ENCODE results near the gene C1QL3. TPM values are rescaled to one million over a fixed set of nuclear protein-coding genes. Genes with fewer than 3 reads are reported as not detected.

The C1QL3 gene
- total and polyA plus RNA-seq, 7 experiments from 2014 or later: 0.58 TPM; not detected in 6

GRCh38 chr10:16481052-16481728 is 40.5 kb downstream of the C1QL3 start:
- no peaks in the 10 kb centered on the region for H3K9me3 ChIP-seq (ENCODE audit: control insufficient read depth in 2 of 3, low read length in 3 of 3)
- H3K4me1 ChIP-seq (ENCODE audit: control insufficient read depth in 2 of 2, insufficient read depth in 2 of 2, low read length in 2 of 2): no peaks in the 10 kb centered on the region
- POLR2A ChIA-PET: no interaction called here
- no peak overlapping the region for H3K4me3 Mint-ChIP-seq
- ATAC-seq (no peak), DNase-seq (no peak)
- H3K9me3 Mint-ChIP-seq: no peaks in the 10 kb centered on the region
- CTCF ChIA-PET: no interaction called here
- H3K27me3 Mint-ChIP-seq: no peaks in the 10 kb centered on the region
- H3K27ac ChIP-seq (ENCODE audit: low read depth, low read length): no peak overlapping the region
- no peak overlapping the region for H3K4me3 ChIP-seq (ENCODE audit: low read length)
- H3K27me3 ChIP-seq (ENCODE audit: control insufficient read depth in 2 of 2, insufficient read depth in 2 of 2, low read length in 2 of 2): no peaks in the 10 kb centered on the region
- H3K27ac Mint-ChIP-seq: no peak overlapping the region
- peaks cover 0 to 11% (median 4%) of the 10 kb centered on the region in 7 donors for H3K4me1 Mint-ChIP-seq
- H3K36me3 Mint-ChIP-seq: peaks cover 0 to 45% (median 33%) of the 10 kb centered on the region in 5 donors
- intact Hi-C loops (cut with micrococcal nuclease): no loop called here
- H3K36me3 ChIP-seq (ENCODE audit: control insufficient read depth in 2 of 3, insufficient read depth in 3 of 3, low read length in 3 of 3): no peaks in the 10 kb centered on the region

DNA sequence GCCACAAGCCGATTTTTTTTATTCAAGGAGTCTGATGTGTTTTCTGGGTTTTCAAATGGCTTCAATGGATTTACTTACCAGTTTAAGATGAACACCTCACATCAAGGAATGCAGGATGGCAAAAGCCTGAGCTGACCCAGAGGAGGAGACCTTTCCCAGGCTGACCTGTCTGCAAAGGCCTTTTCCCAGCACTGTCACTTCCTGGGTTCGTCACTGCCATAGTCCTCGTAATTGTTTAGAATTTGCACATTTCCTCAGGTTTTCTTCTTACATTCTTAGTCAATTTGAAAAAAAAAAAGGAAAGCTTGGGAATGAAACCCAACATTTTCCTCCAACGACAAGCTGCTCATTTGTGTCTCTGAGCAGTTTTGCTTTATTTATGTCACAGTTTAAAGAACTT is 42.9 kb downstream of the C1QL3 start:
- Mint-ChIP-seq H3K27me3 (no peaks in the 10 kb centered on the region), H3K4me3 (no peak overlapping the region), H3K36me3 (peaks cover 0 to 37% (median 10%) of the 10 kb centered on the region in 5 donors), H3K9me3 (no peaks in the 10 kb centered on the region), H3K27ac (no peak overlapping the region), H3K4me1 (peaks cover 0 to 11% (median 2%) of the 10 kb centered on the region in 7 donors)
- DNase-seq: no peak
- Histone ChIP-seq H3K4me1 (ENCODE audit: control insufficient read depth in 2 of 2, insufficient read depth in 2 of 2, low read length in 2 of 2) (no peaks in the 10 kb centered on the region), H3K9me3 (ENCODE audit: control insufficient read depth in 2 of 3, low read length in 3 of 3) (no peaks in the 10 kb centered on the region), H3K4me3 (ENCODE audit: low read length) (no peak overlapping the region), H3K27ac (ENCODE audit: low read depth, low read length) (no peak overlapping the region), H3K27me3 (ENCODE audit: control insufficient read depth in 2 of 2, insufficient read depth in 2 of 2, low read length in 2 of 2) (no peaks in the 10 kb centered on the region), H3K36me3 (ENCODE audit: control insufficient read depth in 2 of 3, insufficient read depth in 3 of 3, low read length in 3 of 3) (no peaks in the 10 kb centered on the region)
- ATAC-seq: no peak
- CTCF ChIA-PET: interaction anchor here (0.6 kb wide), 1 partner anchor 94 kb away, joined by 5 read pairs; no protein-coding TSS in a partner anchor
- intact Hi-C loops (cut with micrococcal nuclease): no loop called here
- POLR2A ChIA-PET: no interaction called here

DNA sequence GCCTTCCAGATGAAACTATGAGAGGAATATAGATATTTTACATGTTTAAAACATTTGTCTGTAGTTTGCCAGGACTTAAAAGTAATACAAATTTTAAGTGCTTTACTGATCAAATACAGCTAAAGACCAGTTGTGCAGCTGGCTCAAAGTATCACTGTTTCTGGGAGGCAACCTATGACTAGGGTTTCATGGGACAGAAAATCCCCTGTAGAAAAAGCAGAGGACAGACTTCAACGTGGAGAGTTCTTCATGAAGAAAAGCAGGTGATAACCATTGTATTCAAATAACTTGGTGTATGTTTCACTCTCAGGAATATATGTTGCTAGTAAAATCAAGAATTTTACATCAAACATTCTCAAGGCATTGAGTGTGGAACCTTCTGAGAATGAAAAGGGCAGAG is 43.9 kb downstream of the C1QL3 start:
- DNase-seq: no peak
- peaks cover 0 to 33% (median 15%) of the 10 kb centered on the region in 5 donors for H3K36me3 Mint-ChIP-seq
- ChIA-PET CTCF (interaction anchor here (1.2 kb wide), 1 partner anchor 40 kb away, joined by 3 read pairs; the partner anchor contains the start of gene PTER), POLR2A (no interaction called here)
- H3K4me1 ChIP-seq (ENCODE audit: control insufficient read depth in 2 of 2, insufficient read depth in 2 of 2, low read length in 2 of 2): no peaks in the 10 kb centered on the region
- no peaks in the 10 kb centered on the region for H3K9me3 Mint-ChIP-seq
- no peak overlapping the region for H3K4me3 Mint-ChIP-seq
- no peaks in the 10 kb centered on the region for H3K9me3 ChIP-seq (ENCODE audit: control insufficient read depth in 2 of 3, low read length in 3 of 3)
- intact Hi-C loops (cut with micrococcal nuclease): no loop called here
- H3K27ac Mint-ChIP-seq: no peak overlapping the region
- no peak for ATAC-seq
- H3K27me3 Mint-ChIP-seq: no peaks in the 10 kb centered on the region
- no peak overlapping the region for H3K27ac ChIP-seq (ENCODE audit: low read depth, low read length)
- no peaks in the 10 kb centered on the region for H3K27me3 ChIP-seq (ENCODE audit: control insufficient read depth in 2 of 2, insufficient read depth in 2 of 2, low read length in 2 of 2)
- peaks cover 0 to 7% (median 2%) of the 10 kb centered on the region in 7 donors for H3K4me1 Mint-ChIP-seq
- H3K4me3 ChIP-seq (ENCODE audit: low read length): no peak overlapping the region
- H3K36me3 ChIP-seq (ENCODE audit: control insufficient read depth in 2 of 3, insufficient read depth in 3 of 3, low read length in 3 of 3): no peaks in the 10 kb centered on the region

DNA sequence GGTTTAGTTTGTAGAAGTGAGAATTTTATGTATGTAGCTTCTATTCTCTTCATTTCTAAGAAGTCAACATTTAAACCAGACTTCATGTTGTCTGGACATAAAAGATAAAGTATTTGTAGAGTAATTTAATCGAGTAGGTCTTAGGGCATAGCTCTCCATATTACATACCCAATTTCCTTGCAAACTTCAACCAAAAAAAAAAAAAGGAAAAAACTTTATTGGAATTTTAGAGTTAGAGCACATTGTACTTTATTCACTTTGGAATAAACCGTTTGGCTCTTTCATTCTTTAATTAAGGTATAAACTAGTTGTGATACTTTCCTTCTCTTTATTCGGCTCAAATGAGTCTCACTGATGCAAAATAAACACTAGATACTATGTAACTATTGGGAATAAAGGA is 48.9 kb downstream of the C1QL3 start:
- CTCF ChIA-PET: no interaction called here
- Mint-ChIP-seq H3K9me3 (no peaks in the 10 kb centered on the region), H3K27me3 (no peaks in the 10 kb centered on the region), H3K36me3 (peaks cover 0 to 42% (median 29%) of the 10 kb centered on the region in 5 donors), H3K4me1 (peaks cover 3 to 27% (median 20%) of the 10 kb centered on the region in 7 donors), H3K4me3 (no peak overlapping the region), H3K27ac (no peak overlapping the region)
- H3K27me3 ChIP-seq (ENCODE audit: control insufficient read depth in 2 of 2, insufficient read depth in 2 of 2, low read length in 2 of 2): no peaks in the 10 kb centered on the region
- H3K36me3 ChIP-seq (ENCODE audit: control insufficient read depth in 2 of 3, insufficient read depth in 3 of 3, low read length in 3 of 3): no peaks in the 10 kb centered on the region
- ATAC-seq: no peak
- no peaks in the 10 kb centered on the region for H3K4me1 ChIP-seq (ENCODE audit: control insufficient read depth in 2 of 2, insufficient read depth in 2 of 2, low read length in 2 of 2)
- no peaks in the 10 kb centered on the region for H3K9me3 ChIP-seq (ENCODE audit: control insufficient read depth in 2 of 3, low read length in 3 of 3)
- no peak for DNase-seq
- intact Hi-C loops (cut with micrococcal nuclease): no loop called here
- no peak overlapping the region for H3K27ac ChIP-seq (ENCODE audit: low read depth, low read length)
- no peak overlapping the region for H3K4me3 ChIP-seq (ENCODE audit: low read length)
- POLR2A ChIA-PET: no interaction called here

DNA sequence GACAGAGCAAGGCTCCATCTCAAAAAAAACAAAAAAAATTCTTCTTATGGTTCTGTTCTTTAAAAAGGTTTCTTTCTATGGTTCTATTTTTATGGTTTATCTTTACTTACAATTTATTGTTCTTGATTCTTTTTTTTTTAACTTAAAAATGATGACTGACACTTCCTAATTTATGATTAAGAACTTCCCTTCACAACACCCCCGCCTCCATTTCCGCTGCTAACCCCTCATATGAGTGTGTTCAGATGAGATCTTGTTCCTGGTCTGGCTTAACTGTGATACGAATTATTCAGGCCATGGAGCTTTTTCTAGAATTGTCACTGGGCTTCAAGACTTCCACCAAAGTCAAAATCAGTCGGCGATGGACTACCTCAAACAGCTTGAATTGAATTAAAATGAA is 50.9 kb downstream of the C1QL3 start:
- Mint-ChIP-seq H3K9me3 (no peaks in the 10 kb centered on the region), H3K27ac (peak overlapping the region in 4 of 9 donors; percentile 6 to 54 (median 19)), H3K4me3 (peak overlapping the region in 2 of 10 donors; percentile 3 to 58), H3K36me3 (peaks cover 0 to 45% (median 29%) of the 10 kb centered on the region in 5 donors), H3K27me3 (no peaks in the 10 kb centered on the region), H3K4me1 (peaks cover 7 to 33% (median 23%) of the 10 kb centered on the region in 7 donors)
- ChIA-PET POLR2A (no interaction called here), CTCF (interaction anchor here (0.7 kb wide), 1 partner anchor 24 kb away, joined by 3 read pairs; no protein-coding TSS in a partner anchor)
- no peaks in the 10 kb centered on the region for H3K9me3 ChIP-seq (ENCODE audit: control insufficient read depth in 2 of 3, low read length in 3 of 3)
- H3K4me3 ChIP-seq (ENCODE audit: low read length): no peak overlapping the region
- DNase-seq (no peak), ATAC-seq (peak; percentile 71)
- H3K27me3 ChIP-seq (ENCODE audit: control insufficient read depth in 2 of 2, insufficient read depth in 2 of 2, low read length in 2 of 2): no peaks in the 10 kb centered on the region
- intact Hi-C loops (cut with micrococcal nuclease): no loop called here
- H3K36me3 ChIP-seq (ENCODE audit: control insufficient read depth in 2 of 3, insufficient read depth in 3 of 3, low read length in 3 of 3): no peaks in the 10 kb centered on the region
- H3K27ac ChIP-seq (ENCODE audit: low read depth, low read length): no peak overlapping the region
- H3K4me1 ChIP-seq (ENCODE audit: control insufficient read depth in 2 of 2, insufficient read depth in 2 of 2, low read length in 2 of 2): no peaks in the 10 kb centered on the region

GRCh38 chr10:16466001-16466400 is 55.7 kb downstream of the C1QL3 start:
- CTCF ChIA-PET: no interaction called here
- no peak for ATAC-seq
- H3K27ac ChIP-seq (ENCODE audit: low read depth, low read length): no peak overlapping the region
- H3K27me3 Mint-ChIP-seq: no peaks in the 10 kb centered on the region
- no peak overlapping the region for H3K4me3 Mint-ChIP-seq
- DNase-seq: no peak
- H3K9me3 Mint-ChIP-seq: peaks cover 0 to 5% (median 0%) of the 10 kb centered on the region in 11 donors
- H3K27me3 ChIP-seq (ENCODE audit: control insufficient read depth in 2 of 2, insufficient read depth in 2 of 2, low read length in 2 of 2): no peaks in the 10 kb centered on the region
- H3K36me3 Mint-ChIP-seq: peaks cover 10 to 45% (median 39%) of the 10 kb centered on the region in 5 donors
- POLR2A ChIA-PET: no interaction called here
- H3K4me1 ChIP-seq (ENCODE audit: control insufficient read depth in 2 of 2, insufficient read depth in 2 of 2, low read length in 2 of 2): no peaks in the 10 kb centered on the region
- intact Hi-C loops (cut with micrococcal nuclease): no loop called here
- peaks cover 0 to 9% (median 0%) of the 10 kb centered on the region in 3 experiments for H3K36me3 ChIP-seq (ENCODE audit: control insufficient read depth in 2 of 3, insufficient read depth in 3 of 3, low read length in 3 of 3)
- H3K4me1 Mint-ChIP-seq: peaks cover 7 to 35% (median 25%) of the 10 kb centered on the region in 7 donors
- no peaks in the 10 kb centered on the region for H3K9me3 ChIP-seq (ENCODE audit: control insufficient read depth in 2 of 3, low read length in 3 of 3)
- no peak overlapping the region for H3K4me3 ChIP-seq (ENCODE audit: low read length)
- H3K27ac Mint-ChIP-seq: no peak overlapping the region

All from naive thymus-derived CD4-positive, alpha-beta T cell (primary cell).